ENCODE measurements around the gene IQGAP2. TPM values are rescaled to one million over a fixed set of nuclear protein-coding genes. Genes with fewer than 3 reads are reported as not detected.

IQGAP2 gene
- total RNA-seq, 1 donor from 2014 or later: 4.2 TPM

GRCh38 chr5:76479973-76480667 lies 77.0 kb downstream of the IQGAP2 start:
- ATAC-seq: no peak

- ATAC-seq: no peak
These were observed 79.9 kb downstream of the IQGAP2 start for GRCh38 chr5:76482984-76483383.

GRCh38 chr5:76483433-76483832 lies 80.3 kb downstream of the IQGAP2 start:
- ATAC-seq: no peak

GRCh38 chr5:76483881-76484280 lies 80.8 kb downstream of the IQGAP2 start:
- ATAC-seq: no peak

GRCh38 chr5:76485511-76485910 lies 82.4 kb downstream of the IQGAP2 start:
- no peak for ATAC-seq

- ATAC-seq: no peak
These were observed 84.3 kb downstream of the IQGAP2 start for GRCh38 chr5:76487386-76487785.

- ATAC-seq: no peak
These were observed 84.7 kb downstream of the IQGAP2 start for GRCh38 chr5:76487821-76488220.

GRCh38 chr5:76488969-76489368 lies 85.9 kb downstream of the IQGAP2 start:
- ATAC-seq: no peak

- no peak for ATAC-seq
These were observed 87.0 kb downstream of the IQGAP2 start for GRCh38 chr5:76489877-76490688.

GRCh38 chr5:76490960-76491359 lies 87.9 kb downstream of the IQGAP2 start:
- no peak for ATAC-seq

- ATAC-seq: no peak
These were observed 89.7 kb downstream of the IQGAP2 start for GRCh38 chr5:76492819-76493189.

GRCh38 chr5:76493190-76493837 lies 90.2 kb downstream of the IQGAP2 start:
- ATAC-seq: no peak

- ATAC-seq: no peak
These were observed 91.1 kb downstream of the IQGAP2 start for GRCh38 chr5:76494201-76494600.

- no peak for ATAC-seq
These were observed 92.8 kb downstream of the IQGAP2 start for GRCh38 chr5:76495870-76496269.

GRCh38 chr5:76497065-76497460 lies 94.0 kb downstream of the IQGAP2 start:
- no peak for ATAC-seq

- no peak for ATAC-seq
These were observed 95.1 kb downstream of the IQGAP2 start for GRCh38 chr5:76497986-76498717.

GRCh38 chr5:76499507-76500161 lies 96.5 kb downstream of the IQGAP2 start:
- ATAC-seq: no peak

GRCh38 chr5:76500633-76501393 lies 97.7 kb downstream of the IQGAP2 start:
- no peak for ATAC-seq

- ATAC-seq: no peak
These were observed 100.8 kb downstream of the IQGAP2 start for GRCh38 chr5:76503929-76504328.

GRCh38 chr5:76504901-76505564 lies 101.9 kb downstream of the IQGAP2 start:
- no peak for ATAC-seq

- no peak for ATAC-seq
These were observed 110.4 kb downstream of the IQGAP2 start for GRCh38 chr5:76513476-76513875.

Data from esophagus mucosa (tissue), 1 donor.